GM13976 (cell line): Measurements from ENCODE around the gene KRT86.

Source experiments
- DNase-seq: peaks from one replicate; pipeline ENCODE4 v3.0.0; 2012; ENCODE audit warnings: low spot score
- CTCF ChIP-seq: IDR thresholded peaks from 2 replicates; pipeline ENCODE4 v1.5.1; 2012; ENCODE audit warnings: borderline replicate concordance, mild to moderate bottlenecking; ENCODE audit not compliant: insufficient read depth; ENCODE audit errors: extremely low read depth, missing control alignments, control extremely low read depth
- in situ Hi-C: fragments of 300-500 bp; cut with MboI; formaldehyde crosslinking; loops from one replicate; pipeline ENCODE4 v1.12.0; 2022; ENCODE audit warnings: low sequenced_read_pairs, mixed read lengths, inconsistent platforms; ENCODE audit not compliant: unreplicated experiment

KRT86 gene

GRCh38 chr12:52317468-52318052 is 43.1 kb downstream of the KRT86 start:
- no peak for TF ChIP-seq CTCF
- in situ Hi-C loops: no loop called here
- no peak for DNase-seq

- in situ Hi-C loops: no loop called here
- DNase-seq: no peak
- TF ChIP-seq CTCF: no peak
Measured at GRCh38 chr12:52318241-52318990, 44.0 kb downstream of the KRT86 start.

GRCh38 chr12:52319097-52319496 is 44.7 kb downstream of the KRT86 start:
- in situ Hi-C loops: no loop called here
- DNase-seq: no peak
- TF ChIP-seq CTCF: no peak

- no peak for DNase-seq
- in situ Hi-C loops: no loop called here
- no peak for TF ChIP-seq CTCF
Measured at GRCh38 chr12:52320784-52321400, 46.4 kb downstream of the KRT86 start, which contains the start of gene KRT83. KRT83 (minus strand) TSS chr12:52321398; CDS start chr12:52321335, 63 bp downstream.

GRCh38 chr12:52321418-52321817 is 47.0 kb downstream of the KRT86 start:
- in situ Hi-C loops: no loop called here
- DNase-seq: no peak
- no peak for TF ChIP-seq CTCF

GRCh38 chr12:52322069-52322468 is 47.6 kb downstream of the KRT86 start:
- in situ Hi-C loops: no loop called here
- DNase-seq: no peak
- TF ChIP-seq CTCF: no peak
